HG02852 (cell line): Measurements from ENCODE around the gene TICAM2.

Source experiments
- ATAC-seq: cut with Tn5 transposase; IDR thresholded peaks from one replicate; pipeline ENCODE4 v1.9.1; 2021; ENCODE audit warnings: mild to moderate bottlenecking, moderate library complexity; ENCODE audit not compliant: unreplicated experiment

Gene TICAM2

GRCh38 chr5:115541611-115542010 is 60.7 kb downstream of the TICAM2 start:
- no peak for ATAC-seq

GRCh38 chr5:115535479-115536035 is 66.7 kb downstream of the TICAM2 start:
- no peak for ATAC-seq

GRCh38 chr5:115532517-115532916 is 69.8 kb downstream of the TICAM2 start:
- ATAC-seq, result no peak

GRCh38 chr5:115531787-115532367 is 70.4 kb downstream of the TICAM2 start:
- no peak for ATAC-seq

- ATAC-seq, result no peak
These were observed 70.9 kb downstream of the TICAM2 start for GRCh38 chr5:115531380-115531779.

- ATAC-seq, result no peak
These were observed 71.9 kb downstream of the TICAM2 start for GRCh38 chr5:115530426-115530825.
